HEK293 (cell line): Measurements from ENCODE around the gene PYGM.

Experiments
- BCL11A ChIP-seq: fragments of 450-650 bp; formaldehyde crosslinking; IDR thresholded peaks from 2 replicates; pipeline ENCODE4 v1.5.1; 2016; ENCODE audit warnings: low read depth, missing biosample characterization, missing genetic modification characterization
- EGR2 ChIP-seq: fragments of 450-650 bp; formaldehyde crosslinking; IDR thresholded peaks from 2 replicates; pipeline ENCODE4 v1.5.1; 2016; ENCODE audit warnings: low read depth, missing biosample characterization, missing genetic modification characterization
- FEZF1 ChIP-seq: fragments of 450-650 bp; formaldehyde crosslinking; IDR thresholded peaks from 2 replicates; pipeline ENCODE4 v1.5.1; 2016; ENCODE audit warnings: missing biosample characterization, missing genetic modification characterization
- GFI1B ChIP-seq: fragments of 450-650 bp; formaldehyde crosslinking; IDR thresholded peaks from 2 replicates; pipeline ENCODE4 v1.5.1; 2016; ENCODE audit warnings: missing biosample characterization, missing genetic modification characterization
- KLF1 ChIP-seq: fragments of 450-650 bp; formaldehyde crosslinking; IDR thresholded peaks from 2 replicates; pipeline ENCODE4 v1.5.1; 2016; ENCODE audit warnings: missing biosample characterization, missing genetic modification characterization
- KLF16 ChIP-seq: fragments of 450-650 bp; formaldehyde crosslinking; IDR thresholded peaks from 2 replicates; pipeline ENCODE4 v1.5.1; 2017; ENCODE audit warnings: missing biosample characterization, missing genetic modification characterization
- KLF9 ChIP-seq: fragments of 450-650 bp; formaldehyde crosslinking; IDR thresholded peaks from 2 replicates; pipeline ENCODE4 v1.5.1; 2016; ENCODE audit warnings: missing biosample characterization, missing genetic modification characterization, low read depth
- SP2 ChIP-seq: fragments of 450-650 bp; formaldehyde crosslinking; IDR thresholded peaks from 2 replicates; pipeline ENCODE4 v1.5.1; 2016; ENCODE audit warnings: missing biosample characterization, missing genetic modification characterization
- SP7 ChIP-seq: fragments of 450-650 bp; formaldehyde crosslinking; IDR thresholded peaks from 2 replicates; pipeline ENCODE4 v1.5.1; 2016; ENCODE audit warnings: missing biosample characterization, missing genetic modification characterization
- ZFP41 ChIP-seq: fragments of 450-650 bp; formaldehyde crosslinking; IDR thresholded peaks from 2 replicates; pipeline ENCODE4 v1.5.1; 2016; ENCODE audit warnings: missing biosample characterization, missing genetic modification characterization, borderline replicate concordance
- ZNF121 ChIP-seq: fragments of 450-650 bp; formaldehyde crosslinking; IDR thresholded peaks from 2 replicates; pipeline ENCODE4 v1.5.1; 2016; ENCODE audit warnings: missing biosample characterization, missing genetic modification characterization
- ZNF16 ChIP-seq: fragments of 450-650 bp; formaldehyde crosslinking; IDR thresholded peaks from 2 replicates; pipeline ENCODE4 v1.5.1; 2016; ENCODE audit warnings: low read depth, missing biosample characterization, missing genetic modification characterization
- ZNF184 ChIP-seq: fragments of 450-650 bp; IDR thresholded peaks from 2 replicates; pipeline ENCODE4 v1.5.1; 2018; ENCODE audit warnings: missing biosample characterization, mild to moderate bottlenecking, missing genetic modification characterization
- ZNF214 ChIP-seq: fragments of 450-650 bp; formaldehyde crosslinking; IDR thresholded peaks from 2 replicates; pipeline ENCODE4 v1.5.1; 2017; ENCODE audit warnings: missing biosample characterization, mild to moderate bottlenecking, missing genetic modification characterization, borderline replicate concordance
- ZNF24 ChIP-seq: fragments of 450-650 bp; formaldehyde crosslinking; IDR thresholded peaks from 2 replicates; pipeline ENCODE4 v1.5.1; 2016; ENCODE audit warnings: missing biosample characterization, missing genetic modification characterization
- ZNF292 ChIP-seq: fragments of 450-650 bp; formaldehyde crosslinking; IDR thresholded peaks from 2 replicates; pipeline ENCODE4 v1.5.1; 2016; ENCODE audit warnings: low read depth, missing biosample characterization, missing genetic modification characterization, borderline replicate concordance
- ZNF302 ChIP-seq: fragments of 450-650 bp; formaldehyde crosslinking; IDR thresholded peaks from 2 replicates; pipeline ENCODE4 v1.5.1; 2016; ENCODE audit warnings: missing biosample characterization, missing genetic modification characterization, low read depth
- ZNF404 ChIP-seq: fragments of 450-650 bp; formaldehyde crosslinking; IDR thresholded peaks from 2 replicates; pipeline ENCODE4 v1.5.1; 2017; ENCODE audit warnings: missing biosample characterization, missing genetic modification characterization
- ZNF510 ChIP-seq: fragments of 450-650 bp; formaldehyde crosslinking; IDR thresholded peaks from 2 replicates; pipeline ENCODE4 v1.5.1; 2018; ENCODE audit warnings: mild to moderate bottlenecking, missing genetic modification characterization, missing biosample characterization; ENCODE audit not compliant: insufficient replicate concordance
- ZNF544 ChIP-seq: fragments of 450-650 bp; formaldehyde crosslinking; IDR thresholded peaks from 2 replicates; pipeline ENCODE4 v1.5.0; 2017; ENCODE audit warnings: missing biosample characterization, missing genetic modification characterization
- ZNF558 ChIP-seq: fragments of 450-650 bp; formaldehyde crosslinking; IDR thresholded peaks from 2 replicates; pipeline ENCODE4 v1.5.1; 2016; ENCODE audit warnings: missing biosample characterization, missing genetic modification characterization
- ZNF571 ChIP-seq: fragments of 450-650 bp; formaldehyde crosslinking; IDR thresholded peaks from 2 replicates; pipeline ENCODE4 v1.5.0; 2017; ENCODE audit warnings: missing biosample characterization, missing genetic modification characterization
- ZNF585B ChIP-seq: fragments of 450-650 bp; formaldehyde crosslinking; IDR thresholded peaks from 2 replicates; pipeline ENCODE4 v1.5.1; 2016; ENCODE audit warnings: missing biosample characterization, missing genetic modification characterization
- ZNF621 ChIP-seq: fragments of 450-650 bp; formaldehyde crosslinking; IDR thresholded peaks from 2 replicates; pipeline ENCODE4 v1.5.1; 2017; ENCODE audit warnings: missing biosample characterization, missing genetic modification characterization
- ZNF658 ChIP-seq: fragments of 450-650 bp; formaldehyde crosslinking; IDR thresholded peaks from 2 replicates; pipeline ENCODE4; 2016; ENCODE audit warnings: missing biosample characterization, missing genetic modification characterization
- ZNF664 ChIP-seq: fragments of 450-650 bp; formaldehyde crosslinking; IDR thresholded peaks from 2 replicates; pipeline ENCODE4 v1.5.1; 2016; ENCODE audit warnings: missing biosample characterization, missing genetic modification characterization
- ZNF701 ChIP-seq: fragments of 450-650 bp; formaldehyde crosslinking; IDR thresholded peaks from 2 replicates; pipeline ENCODE4 v1.5.1; 2016; ENCODE audit warnings: missing biosample characterization, missing genetic modification characterization
- ZNF76 ChIP-seq: fragments of 450-650 bp; formaldehyde crosslinking; IDR thresholded peaks from 2 replicates; pipeline ENCODE4; 2016; ENCODE audit warnings: low read depth, missing biosample characterization, missing genetic modification characterization, borderline replicate concordance
- ZNF792 ChIP-seq: fragments of 450-650 bp; formaldehyde crosslinking; IDR thresholded peaks from 2 replicates; pipeline ENCODE4 v1.5.1; 2016; ENCODE audit warnings: missing biosample characterization, missing genetic modification characterization
- ZXDB ChIP-seq: fragments of 450-650 bp; formaldehyde crosslinking; IDR thresholded peaks from 2 replicates; pipeline ENCODE4 v1.5.1; 2016; ENCODE audit warnings: missing biosample characterization, missing genetic modification characterization
- TF ChIP-seq, protein P1 (sequence below): fragments of 450-650 bp; formaldehyde crosslinking; IDR thresholded peaks from 2 replicates; pipeline ENCODE4 v1.5.1; 2016; ENCODE audit warnings: missing biosample characterization, missing genetic modification characterization
- TF ChIP-seq, protein P2 (sequence below): fragments of 450-650 bp; formaldehyde crosslinking; IDR thresholded peaks from 2 replicates; pipeline ENCODE4 v1.5.1; 2016; ENCODE audit warnings: missing biosample characterization, missing genetic modification characterization
- TF ChIP-seq, protein P3 (sequence below): sonication (generic); formaldehyde crosslinking; IDR thresholded peaks from 2 replicates; pipeline ENCODE4 v1.8.1; 2022; ENCODE audit warnings: mild to moderate bottlenecking, moderate library complexity, missing genetic modification reagents
- TF ChIP-seq, protein P4 (sequence below): IDR thresholded peaks from 2 replicates; pipeline ENCODE4 v1.6.1; 2011; ENCODE audit warnings: mild to moderate bottlenecking, low read depth, low read length, borderline replicate concordance
- TF ChIP-seq, protein P5 (sequence below): fragments of 450-650 bp; formaldehyde crosslinking; IDR thresholded peaks from 2 replicates; pipeline ENCODE4 v1.5.1; 2017; ENCODE audit warnings: missing biosample characterization, missing genetic modification characterization

The PYGM gene

DNA sequence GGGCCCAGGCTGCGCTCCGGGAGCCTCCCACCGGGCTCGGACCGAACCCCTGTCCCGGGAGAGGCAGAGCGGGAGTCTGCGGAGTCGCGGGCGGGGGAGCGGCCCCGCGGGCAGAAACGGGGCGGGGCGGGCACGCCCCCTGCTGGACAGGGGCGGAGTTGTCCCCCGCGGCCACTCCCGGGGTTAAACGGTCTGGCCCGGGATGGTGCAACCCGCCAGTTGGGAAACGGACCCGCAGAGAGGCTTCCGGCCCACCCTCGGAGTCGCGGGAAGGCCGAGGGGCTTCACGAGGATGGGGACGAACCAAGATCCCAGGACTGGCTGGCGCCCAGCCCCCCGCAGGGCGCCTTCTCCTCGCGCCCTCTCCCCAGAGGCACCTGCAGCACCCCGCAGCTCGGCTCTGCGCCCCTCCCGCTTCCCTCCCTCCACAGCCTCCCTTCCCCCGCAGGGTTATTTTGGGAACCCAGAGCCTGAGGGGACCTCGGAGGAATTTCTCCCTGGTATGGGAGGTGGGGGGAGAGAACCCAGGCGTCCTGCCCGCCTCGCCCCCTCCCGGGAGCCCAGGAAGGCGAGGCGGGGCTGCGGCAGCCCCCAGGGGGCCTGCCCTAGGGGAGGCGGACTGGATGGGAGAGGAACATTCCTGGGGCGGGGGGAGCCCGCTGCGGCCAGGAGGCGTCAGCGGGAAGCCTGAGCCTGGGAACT is 16.7 kb downstream of the PYGM start (continued):
- TF ChIP-seq, protein P1, sequence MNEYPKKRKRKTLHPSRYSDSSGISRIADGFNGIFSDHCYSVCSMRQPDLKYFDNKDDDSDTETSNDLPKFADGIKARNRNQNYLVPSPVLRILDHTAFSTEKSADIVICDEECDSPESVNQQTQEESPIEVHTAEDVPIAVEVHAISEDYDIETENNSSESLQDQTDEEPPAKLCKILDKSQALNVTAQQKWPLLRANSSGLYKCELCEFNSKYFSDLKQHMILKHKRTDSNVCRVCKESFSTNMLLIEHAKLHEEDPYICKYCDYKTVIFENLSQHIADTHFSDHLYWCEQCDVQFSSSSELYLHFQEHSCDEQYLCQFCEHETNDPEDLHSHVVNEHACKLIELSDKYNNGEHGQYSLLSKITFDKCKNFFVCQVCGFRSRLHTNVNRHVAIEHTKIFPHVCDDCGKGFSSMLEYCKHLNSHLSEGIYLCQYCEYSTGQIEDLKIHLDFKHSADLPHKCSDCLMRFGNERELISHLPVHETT (tag by site-specific recombination): no peak
- TF ChIP-seq ZNF292 (tag by site-specific recombination) (no peak), ZNF214 (tag by site-specific recombination) (no peak), ZNF658 (tag by site-specific recombination) (no peak), ZNF544 (tag by site-specific recombination) (no peak), ZNF121 (tag by site-specific recombination) (no peak), ZNF585B (tag by site-specific recombination) (no peak), ZNF558 (no peak), ZNF571 (tag by site-specific recombination) (no peak), ZNF621 (no peak), ZNF184 (tag by site-specific recombination) (no peak), ZNF302 (tag by site-specific recombination) (no peak), ZNF16 (tag by site-specific recombination) (no peak), ZNF510 (tag by site-specific recombination) (no peak), GFI1B (tag by site-specific recombination) (no peak), KLF9 (tag by site-specific recombination) (peak; percentile 84), SP7 (peak; percentile 40), ZNF664 (no peak), ZFP41 (tag by site-specific recombination) (no peak), ZNF404 (tag by site-specific recombination) (no peak), ZNF792 (tag by site-specific recombination) (no peak), EGR2 (tag by site-specific recombination) (no peak; the same call in 1 of the 2 replicates), KLF1 (peak; percentile 88), ZNF701 (no peak), ZXDB (tag by site-specific recombination) (0 out of 2 replicates have a peak, but pooled peaks have one; percentile 25), ZNF24 (no peak), BCL11A (tag by site-specific recombination) (peak; percentile 82; the same call in 1 of the 2 replicates), SP2 (peak; percentile 32), ZNF76 (tag by site-specific recombination) (peak; percentile 32; the same call in 1 of the 2 replicates), KLF16 (peak; percentile 61; the same call in 1 of the 2 replicates), FEZF1 (tag by site-specific recombination) (no peak)
- TF ChIP-seq, protein P2, sequence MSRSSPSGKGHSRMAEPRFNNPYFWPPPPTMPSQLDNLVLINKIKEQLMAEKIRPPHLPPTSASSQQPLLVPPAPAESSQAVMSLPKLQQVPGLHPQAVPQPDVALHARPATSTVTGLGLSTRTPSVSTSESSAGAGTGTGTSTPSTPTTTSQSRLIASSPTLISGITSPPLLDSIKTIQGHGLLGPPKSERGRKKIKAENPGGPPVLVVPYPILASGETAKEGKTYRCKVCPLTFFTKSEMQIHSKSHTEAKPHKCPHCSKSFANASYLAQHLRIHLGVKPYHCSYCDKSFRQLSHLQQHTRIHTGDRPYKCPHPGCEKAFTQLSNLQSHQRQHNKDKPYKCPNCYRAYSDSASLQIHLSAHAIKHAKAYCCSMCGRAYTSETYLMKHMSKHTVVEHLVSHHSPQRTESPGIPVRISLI (tag by site-specific recombination): no peak
- TF ChIP-seq, protein P3, sequence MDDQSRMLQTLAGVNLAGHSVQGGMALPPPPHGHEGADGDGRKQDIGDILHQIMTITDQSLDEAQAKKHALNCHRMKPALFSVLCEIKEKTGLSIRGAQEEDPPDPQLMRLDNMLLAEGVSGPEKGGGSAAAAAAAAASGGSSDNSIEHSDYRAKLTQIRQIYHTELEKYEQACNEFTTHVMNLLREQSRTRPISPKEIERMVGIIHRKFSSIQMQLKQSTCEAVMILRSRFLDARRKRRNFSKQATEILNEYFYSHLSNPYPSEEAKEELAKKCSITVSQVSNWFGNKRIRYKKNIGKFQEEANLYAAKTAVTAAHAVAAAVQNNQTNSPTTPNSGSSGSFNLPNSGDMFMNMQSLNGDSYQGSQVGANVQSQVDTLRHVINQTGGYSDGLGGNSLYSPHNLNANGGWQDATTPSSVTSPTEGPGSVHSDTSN: no peak
- TF ChIP-seq, protein P4, sequence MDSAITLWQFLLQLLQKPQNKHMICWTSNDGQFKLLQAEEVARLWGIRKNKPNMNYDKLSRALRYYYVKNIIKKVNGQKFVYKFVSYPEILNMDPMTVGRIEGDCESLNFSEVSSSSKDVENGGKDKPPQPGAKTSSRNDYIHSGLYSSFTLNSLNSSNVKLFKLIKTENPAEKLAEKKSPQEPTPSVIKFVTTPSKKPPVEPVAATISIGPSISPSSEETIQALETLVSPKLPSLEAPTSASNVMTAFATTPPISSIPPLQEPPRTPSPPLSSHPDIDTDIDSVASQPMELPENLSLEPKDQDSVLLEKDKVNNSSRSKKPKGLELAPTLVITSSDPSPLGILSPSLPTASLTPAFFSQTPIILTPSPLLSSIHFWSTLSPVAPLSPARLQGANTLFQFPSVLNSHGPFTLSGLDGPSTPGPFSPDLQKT: no peak
- TF ChIP-seq, protein P5, sequence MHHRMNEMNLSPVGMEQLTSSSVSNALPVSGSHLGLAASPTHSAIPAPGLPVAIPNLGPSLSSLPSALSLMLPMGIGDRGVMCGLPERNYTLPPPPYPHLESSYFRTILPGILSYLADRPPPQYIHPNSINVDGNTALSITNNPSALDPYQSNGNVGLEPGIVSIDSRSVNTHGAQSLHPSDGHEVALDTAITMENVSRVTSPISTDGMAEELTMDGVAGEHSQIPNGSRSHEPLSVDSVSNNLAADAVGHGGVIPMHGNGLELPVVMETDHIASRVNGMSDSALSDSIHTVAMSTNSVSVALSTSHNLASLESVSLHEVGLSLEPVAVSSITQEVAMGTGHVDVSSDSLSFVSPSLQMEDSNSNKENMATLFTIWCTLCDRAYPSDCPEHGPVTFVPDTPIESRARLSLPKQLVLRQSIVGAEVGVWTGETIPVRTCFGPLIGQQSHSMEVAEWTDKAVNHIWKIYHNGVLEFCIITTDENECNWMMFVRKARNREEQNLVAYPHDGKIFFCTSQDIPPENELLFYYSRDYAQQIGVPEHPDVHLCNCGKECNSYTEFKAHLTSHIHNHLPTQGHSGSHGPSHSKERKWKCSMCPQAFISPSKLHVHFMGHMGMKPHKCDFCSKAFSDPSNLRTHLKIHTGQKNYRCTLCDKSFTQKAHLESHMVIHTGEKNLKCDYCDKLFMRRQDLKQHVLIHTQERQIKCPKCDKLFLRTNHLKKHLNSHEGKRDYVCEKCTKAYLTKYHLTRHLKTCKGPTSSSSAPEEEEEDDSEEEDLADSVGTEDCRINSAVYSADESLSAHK: no peak
